ENCODE measurements around the gene KDM4D.

GRCh38 chr11:95011376-95011775 is 37.9 kb downstream of the KDM4D start:
- TF ChIP-seq EP400 (IDR thresholded peaks at IDR 0.05) (no peak), JUND (IDR thresholded peaks at IDR 0.05; ENCODE audit: borderline replicate concordance, low read depth, low read length) (no peak), JUND (tag; IDR thresholded peaks at IDR 0.05; ENCODE audit: borderline replicate concordance, low read depth, low read length) (no peak), MTA3 (IDR thresholded peaks at IDR 0.05; ENCODE audit: borderline replicate concordance) (no peak), POLR2B (IDR thresholded peaks at IDR 0.05; ENCODE audit: low read depth, partially characterized antibody) (no peak)

Measured in K562 (cell line).